Mucosa of rectum (tissue), 2 donors: ENCODE data around the gene ZBTB16.

ENCODE experiments used
- H3K27ac ChIP-seq, 2 donors: one replicate each; pipeline ENCODE4 v1.7.0; 2013; ENCODE audit warnings: inconsistent platforms in 2 of 2, low read depth in 2 of 2, low read length in 2 of 2
- H3K27me3 ChIP-seq, 2 donors: one replicate each; pipeline ENCODE4 v1.7.0; 2013; ENCODE audit warnings: low read length in 2 of 2; ENCODE audit not compliant: control insufficient read depth in 2 of 2, insufficient read depth in 2 of 2
- H3K36me3 ChIP-seq, 2 donors: one replicate each; pipeline ENCODE4 v1.7.0; 2013; ENCODE audit warnings: low read length in 2 of 2; ENCODE audit not compliant: control insufficient read depth in 2 of 2, insufficient read depth in 2 of 2
- H3K4me1 ChIP-seq, 2 donors: one replicate each; pipeline ENCODE4 v1.7.0; 2013; ENCODE audit warnings: low read length in 2 of 2, mild to moderate bottlenecking in 1 of 2; ENCODE audit not compliant: control insufficient read depth in 2 of 2, insufficient read depth in 2 of 2
- H3K4me3 ChIP-seq, 2 donors: one replicate each; pipeline ENCODE4 v1.7.0; 2013; ENCODE audit warnings: low read length in 2 of 2
- H3K9ac ChIP-seq, 2 donors: one replicate each; pipeline ENCODE4 v1.7.0; 2013; ENCODE audit warnings: low read length in 2 of 2, low read depth in 1 of 2, mild to moderate bottlenecking in 1 of 2
- H3K9me3 ChIP-seq, 2 donors: one replicate each; pipeline ENCODE4 v1.7.0; 2013; ENCODE audit warnings: low read length in 2 of 2; ENCODE audit not compliant: control insufficient read depth in 2 of 2
- donor health status: healthy.
- donor health status: Normal muscosa, but diverticular disease.

Gene ZBTB16

DNA sequence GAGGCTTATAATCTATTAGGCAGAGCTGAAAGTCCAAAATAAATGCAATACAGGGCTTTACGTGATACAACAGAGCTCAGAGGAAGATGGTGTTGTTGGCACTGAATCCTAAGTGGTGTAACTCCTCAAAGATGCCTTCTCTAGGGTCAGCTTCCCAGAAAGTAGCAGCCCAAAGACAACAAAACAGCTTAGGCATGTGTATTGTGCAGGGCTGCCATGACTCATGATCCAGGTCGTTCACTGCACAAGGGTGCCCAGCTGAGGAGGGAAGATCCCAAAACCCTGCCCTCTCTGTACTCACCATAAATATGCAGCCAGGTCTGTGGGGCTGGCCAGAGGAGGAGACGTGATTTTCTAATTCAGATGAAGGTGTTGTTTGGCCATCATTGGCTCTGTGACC is 177.3 kb downstream of the ZBTB16 start:
- no peak overlapping the region for H3K27ac ChIP-seq
- H3K27me3 ChIP-seq = no peaks in the 10 kb centered on the region

DNA sequence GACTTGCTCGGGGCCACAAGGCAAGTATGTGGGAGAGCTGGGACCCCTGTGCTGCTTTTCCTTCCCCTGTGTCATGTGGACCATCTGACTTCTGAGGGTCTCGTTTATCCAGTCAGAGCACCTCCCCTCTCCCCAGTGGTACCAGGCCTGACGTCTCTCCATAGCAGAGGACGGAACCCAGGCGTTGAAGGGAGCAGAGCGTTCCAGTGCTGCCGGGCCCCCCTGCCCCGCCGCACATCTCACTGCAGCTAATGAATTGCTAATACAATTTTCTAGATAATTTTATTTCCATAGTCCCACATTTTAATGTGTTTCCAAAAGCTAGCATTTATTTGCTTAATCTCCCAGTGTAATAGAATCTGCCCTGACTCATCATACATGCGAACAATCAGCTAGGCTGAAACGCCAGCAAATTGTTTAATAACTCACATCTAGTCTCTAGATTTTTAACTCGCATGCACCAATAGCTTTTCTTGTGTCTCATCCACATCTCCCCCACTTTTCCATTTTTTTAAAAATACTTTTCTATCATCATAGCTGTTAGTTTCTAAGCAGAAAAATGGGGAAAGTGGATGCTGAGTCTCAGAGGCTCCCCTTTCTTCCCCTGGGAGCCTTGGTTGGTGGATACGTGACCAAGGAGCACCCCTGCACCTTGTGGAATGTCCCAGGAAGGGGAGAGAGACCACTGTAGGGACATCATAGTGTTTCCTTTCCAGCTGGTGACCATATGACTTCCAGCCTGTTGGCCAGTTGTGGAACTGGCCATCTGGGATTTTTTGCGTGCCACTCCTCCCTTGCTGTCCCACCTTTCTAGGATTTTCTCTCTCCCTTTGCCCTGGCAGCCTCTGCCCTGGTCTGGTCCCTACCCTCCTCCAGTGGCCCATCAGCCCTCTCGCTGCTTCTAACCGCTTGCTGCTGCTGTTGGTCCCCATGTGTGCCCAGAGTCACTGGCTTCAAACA is 178.1 kb downstream of the ZBTB16 start:
- Histone ChIP-seq H3K4me1 (no peaks in the 10 kb centered on the region), H3K27ac (no peak overlapping the region), H3K4me3 (no peak overlapping the region)

More for the DNA sequence above, 177.3 kb downstream of the ZBTB16 start:
- no peaks in the 10 kb centered on the region for H3K4me1 ChIP-seq
- no peak overlapping the region for H3K9ac ChIP-seq
- no peaks in the 10 kb centered on the region for H3K36me3 ChIP-seq
- no peak overlapping the region for H3K4me3 ChIP-seq
- no peaks in the 10 kb centered on the region for H3K9me3 ChIP-seq

DNA sequence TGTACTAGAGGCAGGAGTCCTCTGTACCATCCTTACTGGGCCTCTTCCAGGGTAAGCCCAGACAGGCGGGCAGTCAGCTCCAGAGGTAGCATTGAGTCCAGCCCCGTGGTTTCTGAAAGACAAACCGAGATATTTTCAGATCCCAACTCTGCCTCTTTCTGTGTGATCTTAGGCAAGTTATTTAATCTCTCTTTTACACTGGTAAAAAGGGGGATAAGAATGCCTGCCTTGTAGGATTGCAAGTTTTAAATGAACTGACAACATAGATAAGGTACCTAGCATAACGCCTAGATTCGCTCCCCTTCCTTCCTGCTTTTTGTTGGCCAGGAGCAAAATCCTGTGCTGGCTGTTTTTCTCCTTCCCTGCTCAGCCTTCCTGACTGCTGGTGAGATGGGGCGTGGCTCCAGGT is 180.2 kb downstream of the ZBTB16 start:
- H3K4me1 ChIP-seq = no peaks in the 10 kb centered on the region
- H3K27ac ChIP-seq = no peak overlapping the region
- H3K9ac ChIP-seq = no peak overlapping the region

More for the DNA sequence above, 178.1 kb downstream of the ZBTB16 start:
- H3K27me3 ChIP-seq = no peaks in the 10 kb centered on the region
- no peaks in the 10 kb centered on the region for H3K9me3 ChIP-seq
- no peaks in the 10 kb centered on the region for H3K36me3 ChIP-seq
- H3K9ac ChIP-seq = no peak overlapping the region

DNA sequence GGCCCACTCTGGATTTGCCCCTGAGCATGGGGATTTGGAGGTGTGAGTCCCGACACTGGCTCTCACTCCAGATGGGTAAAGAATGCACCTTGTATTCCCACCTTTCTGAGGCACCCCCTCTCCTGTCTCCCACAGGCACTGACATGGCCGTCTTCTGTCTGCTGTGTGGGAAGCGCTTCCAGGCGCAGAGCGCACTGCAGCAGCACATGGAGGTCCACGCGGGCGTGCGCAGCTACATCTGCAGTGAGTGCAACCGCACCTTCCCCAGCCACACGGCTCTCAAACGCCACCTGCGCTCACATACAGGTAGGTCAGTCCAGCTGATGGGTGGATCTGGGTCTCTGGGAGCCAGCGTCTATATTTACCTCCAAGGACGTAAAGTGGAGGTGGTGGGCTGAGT is 182.5 kb downstream of the ZBTB16 start:
- no peak overlapping the region for H3K9ac ChIP-seq
- no peaks in the 10 kb centered on the region for H3K36me3 ChIP-seq
- no peaks in the 10 kb centered on the region for H3K9me3 ChIP-seq
- H3K27me3 ChIP-seq = no peaks in the 10 kb centered on the region
- no peaks in the 10 kb centered on the region for H3K4me1 ChIP-seq
- H3K27ac ChIP-seq = no peak overlapping the region
- H3K4me3 ChIP-seq = no peak overlapping the region

More for the DNA sequence above, 180.2 kb downstream of the ZBTB16 start:
- no peaks in the 10 kb centered on the region for H3K36me3 ChIP-seq
- H3K4me3 ChIP-seq = no peak overlapping the region
- no peaks in the 10 kb centered on the region for H3K9me3 ChIP-seq
- no peaks in the 10 kb centered on the region for H3K27me3 ChIP-seq

DNA sequence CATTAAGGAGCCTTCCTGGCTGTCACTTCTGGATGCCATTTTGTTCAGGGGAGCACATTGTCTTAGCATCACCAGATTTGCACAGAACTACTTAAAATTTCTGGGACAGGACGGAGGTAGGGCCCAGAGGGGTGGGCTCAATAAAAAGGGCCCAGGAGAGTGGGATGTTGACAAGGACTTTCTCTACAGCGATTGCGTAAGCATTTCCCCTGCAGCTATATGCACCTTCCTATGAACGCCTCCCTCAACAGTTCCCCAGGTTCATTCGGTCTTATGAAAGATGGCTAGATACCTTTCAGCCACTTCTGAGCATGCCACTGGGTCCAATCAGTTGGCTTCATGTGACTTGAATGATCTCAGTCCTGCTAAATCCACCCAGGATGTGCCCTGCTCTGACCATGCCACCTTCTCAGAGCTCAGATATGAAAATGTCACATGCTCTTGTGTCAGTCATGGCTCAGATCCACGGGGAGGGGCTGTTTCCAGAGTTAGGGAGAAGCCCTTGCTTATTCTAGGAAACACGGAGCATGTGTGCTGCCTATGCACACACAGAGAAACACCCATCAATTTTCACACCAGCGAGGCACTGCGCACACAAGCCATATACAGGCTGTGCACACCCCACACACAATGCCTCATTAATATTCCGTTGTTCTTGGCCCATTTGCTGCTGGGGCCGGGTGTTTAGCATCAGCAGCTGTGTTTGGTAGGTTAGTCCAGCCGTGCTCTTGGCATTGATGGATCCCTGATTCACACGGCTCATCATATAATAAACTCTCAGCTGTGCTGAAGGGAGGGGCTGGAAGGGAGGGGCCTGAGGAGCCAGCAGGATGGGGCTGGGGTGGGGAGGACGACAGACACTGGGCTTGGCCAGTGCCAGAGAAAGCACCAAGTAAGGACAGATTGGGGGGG is 184.2 kb downstream of the ZBTB16 start:
- Histone ChIP-seq H3K4me1 (no peaks in the 10 kb centered on the region), H3K27me3 (no peaks in the 10 kb centered on the region), H3K9me3 (no peaks in the 10 kb centered on the region), H3K9ac (no peak overlapping the region), H3K27ac (no peak overlapping the region), H3K4me3 (no peak overlapping the region), H3K36me3 (no peaks in the 10 kb centered on the region)

DNA sequence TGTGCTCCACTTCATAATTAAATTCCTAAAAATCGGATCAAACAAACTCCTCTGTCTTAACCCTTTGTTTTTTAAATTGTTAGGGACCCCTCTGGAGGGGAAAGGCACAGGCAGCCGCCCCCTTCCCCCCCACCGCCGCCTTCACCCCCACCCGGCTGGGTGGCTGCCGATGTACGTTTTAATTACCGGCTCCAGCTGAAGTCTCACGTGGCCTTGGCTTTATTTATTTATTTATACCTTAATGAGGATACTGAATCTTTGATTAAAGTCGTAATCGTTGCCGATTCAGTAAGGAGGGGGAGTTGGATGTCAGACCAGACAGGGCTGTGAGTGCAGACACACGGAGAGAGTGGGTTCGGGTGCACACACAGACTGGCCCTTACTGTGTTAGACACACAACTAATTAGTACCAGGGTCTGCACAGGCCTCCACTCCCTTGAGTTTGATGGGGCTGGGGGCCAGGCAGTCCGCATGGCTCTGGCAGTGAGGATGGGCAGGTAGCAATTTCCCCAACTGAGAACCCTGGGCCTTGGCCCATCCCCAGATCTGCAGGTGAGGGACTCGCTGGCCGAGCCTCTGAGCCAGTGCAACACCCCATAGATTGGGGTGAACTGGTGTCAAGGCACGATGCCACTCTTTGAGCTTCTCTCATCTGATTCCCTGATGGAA is 185.3 kb downstream of the ZBTB16 start:
- Histone ChIP-seq H3K27ac (no peak overlapping the region), H3K36me3 (no peaks in the 10 kb centered on the region), H3K4me1 (no peaks in the 10 kb centered on the region), H3K9ac (no peak overlapping the region), H3K4me3 (no peak overlapping the region), H3K27me3 (no peaks in the 10 kb centered on the region), H3K9me3 (no peaks in the 10 kb centered on the region)

DNA sequence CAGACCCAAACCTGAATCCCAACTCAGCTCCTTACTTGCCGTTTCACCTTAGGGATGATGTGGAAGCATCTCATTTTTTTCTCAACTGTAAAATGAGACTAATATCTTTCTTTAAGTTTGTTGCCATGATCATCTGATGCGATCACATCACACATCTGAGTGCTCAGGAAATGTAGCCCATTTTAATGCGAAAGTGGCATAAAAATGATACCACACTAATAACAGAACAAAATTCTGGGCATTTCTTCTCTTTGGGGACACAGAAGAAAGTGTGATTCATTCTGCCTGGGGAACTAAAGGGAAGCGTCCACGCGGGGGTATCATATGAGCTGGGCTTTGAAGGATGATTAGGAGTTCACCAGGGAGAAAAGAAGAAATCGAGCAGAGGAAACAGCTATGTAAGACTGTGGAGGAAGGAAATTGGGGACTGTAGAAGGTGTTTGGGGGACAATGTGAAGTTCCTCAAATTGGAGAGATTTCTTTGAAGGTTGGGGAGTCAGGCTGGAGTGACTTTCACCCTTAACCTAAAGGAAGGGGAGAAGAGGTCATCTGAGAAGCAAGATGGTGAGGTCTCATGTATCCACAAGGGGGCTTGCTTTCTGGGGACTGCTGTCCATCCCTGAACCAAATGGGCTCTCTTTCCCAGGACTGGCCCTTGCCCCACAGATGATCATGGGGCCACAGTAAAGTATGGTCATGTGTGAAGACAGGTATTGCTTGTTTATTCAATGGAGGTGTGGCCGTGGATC is 187.0 kb downstream of the ZBTB16 start:
- Histone ChIP-seq H3K36me3 (no peaks in the 10 kb centered on the region), H3K4me3 (no peak overlapping the region), H3K27me3 (no peaks in the 10 kb centered on the region), H3K27ac (no peak overlapping the region), H3K9ac (no peak overlapping the region), H3K9me3 (no peaks in the 10 kb centered on the region), H3K4me1 (no peaks in the 10 kb centered on the region)

DNA sequence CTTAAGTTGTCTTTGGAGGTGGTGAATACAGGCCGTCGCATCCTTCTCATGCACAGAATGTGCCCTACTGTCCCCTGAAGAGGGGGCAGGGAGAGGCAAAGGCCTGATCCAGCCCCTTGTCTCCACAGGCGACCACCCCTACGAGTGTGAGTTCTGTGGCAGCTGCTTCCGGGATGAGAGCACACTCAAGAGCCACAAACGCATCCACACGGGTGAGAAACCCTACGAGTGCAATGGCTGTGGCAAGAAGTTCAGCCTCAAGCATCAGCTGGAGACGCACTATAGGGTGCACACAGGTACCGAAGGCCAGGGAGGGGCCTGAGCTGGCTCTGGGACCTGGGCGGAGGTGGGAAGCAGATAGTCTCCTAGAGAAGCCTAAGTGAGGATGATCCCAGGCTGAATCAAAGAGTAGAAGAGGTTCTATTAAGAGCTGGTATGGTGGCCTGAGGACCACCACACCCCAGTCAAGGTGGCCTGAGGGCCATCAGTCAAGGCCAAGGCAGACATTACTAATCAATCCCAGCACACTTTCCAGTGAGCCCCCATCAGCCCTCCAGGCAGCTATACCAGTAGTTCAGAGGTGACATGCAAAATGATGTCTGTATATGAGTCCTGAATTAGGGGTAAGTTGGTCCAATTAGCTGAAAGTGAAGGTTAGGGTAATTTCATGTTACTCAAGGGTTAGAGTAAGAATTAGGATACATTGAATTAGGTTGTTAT is 187.7 kb downstream of the ZBTB16 start:
- Histone ChIP-seq H3K36me3 (no peaks in the 10 kb centered on the region), H3K27ac (no peak overlapping the region), H3K4me1 (no peaks in the 10 kb centered on the region), H3K9ac (no peak overlapping the region), H3K4me3 (no peak overlapping the region), H3K27me3 (no peaks in the 10 kb centered on the region), H3K9me3 (no peaks in the 10 kb centered on the region)

DNA sequence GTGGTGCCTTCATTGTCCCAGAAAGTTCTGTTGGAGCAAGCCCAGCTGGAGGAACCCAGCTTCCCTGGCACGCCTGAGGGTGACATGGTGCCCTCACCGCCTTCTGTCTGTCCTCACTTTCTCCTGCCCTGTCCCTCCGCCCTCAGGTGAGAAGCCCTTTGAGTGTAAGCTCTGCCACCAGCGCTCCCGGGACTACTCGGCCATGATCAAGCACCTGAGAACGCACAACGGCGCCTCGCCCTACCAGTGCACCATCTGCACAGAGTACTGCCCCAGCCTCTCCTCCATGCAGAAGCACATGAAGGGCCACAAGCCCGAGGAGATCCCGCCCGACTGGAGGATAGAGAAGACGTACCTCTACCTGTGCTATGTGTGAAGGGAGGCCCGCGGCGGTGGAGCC is 190.7 kb downstream of the ZBTB16 start:
- no peaks in the 10 kb centered on the region for H3K36me3 ChIP-seq
- no peak overlapping the region for H3K4me3 ChIP-seq
- H3K9me3 ChIP-seq = no peaks in the 10 kb centered on the region
- no peak overlapping the region for H3K27ac ChIP-seq
- no peaks in the 10 kb centered on the region for H3K4me1 ChIP-seq
- no peak overlapping the region for H3K9ac ChIP-seq
- no peaks in the 10 kb centered on the region for H3K27me3 ChIP-seq
